GM10266 (cell line): ENCODE data around the gene GAN.
A peak's percentile ranks its signal among the peaks of the same experiment; 100 is the strongest.

ENCODE experiments used
- DNase-seq: peaks from one replicate; pipeline ENCODE4 v3.0.0; 2012; ENCODE audit errors: extremely low spot score
- CTCF ChIP-seq: IDR thresholded peaks from 2 replicates; pipeline ENCODE4 v1.5.1; 2012; ENCODE audit warnings: mild to moderate bottlenecking, low read depth; ENCODE audit not compliant: control insufficient read depth, insufficient read depth; ENCODE audit errors: missing control alignments

GAN gene

GRCh38 chr16:81314603-81315270, at the start of gene GAN:
Gene GAN (plus strand): TSS chr16:81314962. CDS start chr16:81315114, 152 bp downstream.
- no peak for TF ChIP-seq CTCF
- peak; percentile 96 for DNase-seq

- no peak for DNase-seq
- no peak for TF ChIP-seq CTCF
Measured at GRCh38 chr16:81265052-81265451, 49.7 kb upstream of the GAN start.

GRCh38 chr16:81265658-81266451, 48.9 kb upstream of the GAN start:
- TF ChIP-seq CTCF: no peak
- DNase-seq: no peak

- no peak for DNase-seq
- TF ChIP-seq CTCF: no peak
Measured at GRCh38 chr16:81266680-81267095, 48.1 kb upstream of the GAN start.

GRCh38 chr16:81268509-81268908, 46.3 kb upstream of the GAN start:
- DNase-seq: no peak
- no peak for TF ChIP-seq CTCF

GRCh38 chr16:81273223-81273950, 41.4 kb upstream of the GAN start:
- TF ChIP-seq CTCF: no peak
- no peak for DNase-seq

- TF ChIP-seq CTCF: no peak
- no peak for DNase-seq
Measured at GRCh38 chr16:81275064-81275532, 39.7 kb upstream of the GAN start.
